LHCN-M2 (cell line): ENCODE results near the gene ISG20. TPM values are rescaled to one million over a fixed set of nuclear protein-coding genes. Genes with fewer than 3 reads are reported as not detected.
"Not testable (repeated sequence)": the region's sequence is repeated elsewhere in the genome, so short reads cannot be mapped to it uniquely, and the experiment has no call there.

ENCODE experiments used
- DNase-seq: peaks from one replicate; pipeline ENCODE4 v3.0.0-alpha.2; 2012; ENCODE audit warnings: low read depth
- total RNA-seq: library from RNA; depleted of rRNA; stranded (reverse); fragments of >200 nt; gene quantifications from 2 replicates; pipeline ENCODE4 v1.2.3, GENCODE V29; 2014

The ISG20 gene
- total RNA-seq, 1 experiment from 2014 or later, result 0.57 TPM

GRCh38 chr15:88618686-88619085 is 20.1 kb upstream of the ISG20 start:
- DNase-seq, result no peak

- DNase-seq, result no peak
These were observed 19.0 kb upstream of the ISG20 start for GRCh38 chr15:88619796-88620195.

GRCh38 chr15:88620995-88621772 is 17.6 kb upstream of the ISG20 start, which contains the start of gene AEN:
AEN (plus strand) TSS chr15:88621340; CDS start chr15:88626210, 4,870 bp downstream.
- peak; percentile 93 for DNase-seq

- DNase-seq, result peak; percentile 53
These were observed 16.8 kb upstream of the ISG20 start for GRCh38 chr15:88621789-88622604.

- DNase-seq, result no peak
These were observed 16.2 kb upstream of the ISG20 start for GRCh38 chr15:88622605-88622975.

GRCh38 chr15:88623061-88623460 is 15.8 kb upstream of the ISG20 start:
- DNase-seq, result peak; percentile 84

GRCh38 chr15:88623632-88624031 is 15.2 kb upstream of the ISG20 start:
- DNase-seq, result no peak

- DNase-seq, result no peak
These were observed 14.5 kb upstream of the ISG20 start for GRCh38 chr15:88624156-88624970.

- DNase-seq, result no peak
These were observed 13.8 kb upstream of the ISG20 start for GRCh38 chr15:88624971-88625490.

GRCh38 chr15:88625943-88626741 is 12.7 kb upstream of the ISG20 start:
- DNase-seq, result no peak

GRCh38 chr15:88627463-88627862 is 11.4 kb upstream of the ISG20 start:
- no peak for DNase-seq

- DNase-seq, result no peak
These were observed 10.7 kb upstream of the ISG20 start for GRCh38 chr15:88628018-88628654.

GRCh38 chr15:88629071-88629470 is 9.7 kb upstream of the ISG20 start:
- no peak for DNase-seq

GRCh38 chr15:88630141-88630721 is 8.6 kb upstream of the ISG20 start:
- DNase-seq, result no peak

- no peak for DNase-seq
These were observed 7.9 kb upstream of the ISG20 start for GRCh38 chr15:88630798-88631463.

GRCh38 chr15:88631464-88632028 is 7.3 kb upstream of the ISG20 start:
- no peak for DNase-seq

GRCh38 chr15:88632797-88633196 is 6.0 kb upstream of the ISG20 start:
- not testable (repeated sequence) for DNase-seq

- DNase-seq, result no peak
These were observed 4.4 kb upstream of the ISG20 start for GRCh38 chr15:88634449-88634848.

- no peak for DNase-seq
These were observed 3.5 kb upstream of the ISG20 start for GRCh38 chr15:88635318-88635717.
